ENCODE data around the gene NTSR1. TPM values are rescaled to one million over a fixed set of nuclear protein-coding genes. Genes with fewer than 3 reads are reported as not detected.

Gene NTSR1
- total and polyA plus RNA-seq, 2 of the 13 experiments (the other 11 are each of a cell fraction or from before 2014, with no cell fraction given), result 0.09 to 0.12 TPM

DNA sequence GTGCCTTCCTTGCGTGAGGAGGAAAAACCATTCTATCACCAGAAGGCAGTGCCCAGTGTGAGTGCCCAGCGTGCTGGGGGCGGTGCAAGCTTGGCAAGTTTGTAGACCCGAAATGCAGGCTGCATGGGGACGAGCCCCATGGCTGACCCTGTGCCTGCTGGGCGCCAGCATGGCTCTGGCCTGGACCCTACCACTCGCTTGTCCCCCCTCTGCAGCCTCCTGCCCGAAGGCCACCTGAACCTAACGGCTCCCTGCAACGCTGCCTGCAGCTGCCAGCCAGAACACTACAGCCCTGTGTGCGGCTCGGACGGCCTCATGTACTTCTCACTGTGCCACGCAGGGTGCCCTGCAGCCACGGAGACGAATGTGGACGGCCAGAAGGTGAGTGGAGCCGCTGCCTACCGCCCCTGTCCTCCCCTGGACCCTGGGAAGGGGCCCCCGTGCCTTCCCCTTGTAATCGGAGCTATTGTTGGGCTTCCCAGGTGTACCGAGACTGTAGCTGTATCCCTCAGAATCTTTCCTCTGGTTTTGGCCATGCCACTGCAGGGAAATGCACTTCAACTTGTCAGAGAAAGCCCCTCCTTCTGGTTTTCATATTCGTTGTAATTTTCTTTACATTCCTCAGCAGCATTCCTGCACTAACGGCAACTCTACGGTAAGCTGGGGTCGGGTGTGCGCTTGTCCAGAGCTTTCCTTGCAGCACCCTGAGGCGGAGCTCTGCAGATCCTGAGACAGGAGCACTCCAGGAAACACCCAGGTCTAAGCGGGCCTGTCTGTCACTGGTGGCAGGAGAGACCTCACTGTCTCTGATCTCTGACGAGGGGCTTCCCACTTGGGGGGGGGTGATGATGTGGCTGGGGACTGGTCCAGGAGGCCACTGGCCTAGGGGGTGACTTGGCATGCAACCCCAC is 40.9 kb upstream of the NTSR1 start (continued):
- TF ChIP-seq PRDM15 (CRISPR knock-in tag; IDR thresholded peaks at IDR 0.05), result no peak
- no peak for TF ChIP-seq ZNF652 (CRISPR knock-in tag; IDR thresholded peaks at IDR 0.05; ENCODE audit: borderline replicate concordance, low read depth)
- no peak for TF ChIP-seq TFDP1 (CRISPR knock-in tag; IDR thresholded peaks at IDR 0.05; ENCODE audit: borderline replicate concordance)
- TF ChIP-seq ZNF292 (CRISPR knock-in tag; IDR thresholded peaks at IDR 0.05; ENCODE audit: borderline replicate concordance, low read depth), result peak; percentile 67
- peak; percentile 5; the same call in 1 of the 2 replicates for TF ChIP-seq GABPB1 (CRISPR knock-in tag; IDR thresholded peaks at IDR 0.05)
- TF ChIP-seq, protein P1, sequence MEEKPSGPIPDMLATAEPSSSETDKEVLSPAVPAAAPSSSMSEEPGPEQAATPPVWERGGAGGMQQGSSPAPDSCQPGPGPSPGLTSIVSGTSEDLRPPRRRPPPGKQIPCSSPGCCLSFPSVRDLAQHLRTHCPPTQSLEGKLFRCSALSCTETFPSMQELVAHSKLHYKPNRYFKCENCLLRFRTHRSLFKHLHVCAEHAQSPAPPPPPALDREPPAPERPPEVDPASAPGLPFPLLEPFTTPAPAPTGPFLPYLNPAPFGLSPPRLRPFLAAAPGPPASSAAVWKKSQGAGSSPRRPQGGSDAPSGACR (CRISPR knock-in tag; IDR thresholded peaks at IDR 0.05), result no peak
- TF ChIP-seq SALL2 (CRISPR knock-in tag; IDR thresholded peaks at IDR 0.05), result peak; percentile 14; the same call in 1 of the 2 replicates
- TF ChIP-seq RBM39 (IDR thresholded peaks at IDR 0.05; ENCODE audit: low read depth, low read length, poor library complexity, severe bottlenecking), result peak; percentile 7
- peak; percentile 77; the same call in 1 of the 2 replicates for TF ChIP-seq ZNF343 (CRISPR knock-in tag; IDR thresholded peaks at IDR 0.05)
- TF ChIP-seq, protein P2, sequence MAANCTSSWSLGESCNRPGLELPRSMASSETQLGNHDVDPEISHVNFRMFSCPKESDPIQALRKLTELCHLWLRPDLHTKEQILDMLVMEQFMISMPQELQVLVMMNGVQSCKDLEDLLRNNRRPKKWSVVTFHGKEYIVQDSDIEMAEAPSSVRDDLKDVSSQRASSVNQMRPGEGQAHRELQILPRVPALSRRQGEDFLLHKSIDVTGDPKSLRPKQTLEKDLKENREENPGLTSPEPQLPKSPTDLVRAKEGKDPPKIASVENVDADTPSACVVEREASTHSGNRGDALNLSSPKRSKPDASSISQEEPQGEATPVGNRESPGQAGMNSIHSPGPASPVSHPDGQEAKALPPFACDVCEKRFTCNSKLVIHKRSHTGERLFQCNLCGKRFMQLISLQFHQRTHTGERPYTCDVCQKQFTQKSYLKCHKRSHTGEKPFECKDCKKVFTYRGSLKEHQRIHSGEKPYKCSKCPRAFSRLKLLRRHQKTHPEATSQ (CRISPR knock-in tag; IDR thresholded peaks at IDR 0.05; ENCODE audit: borderline replicate concordance), result 0 out of 2 replicates have a peak, but pooled peaks have one; percentile 6
- TF ChIP-seq ZNF691 (CRISPR knock-in tag; IDR thresholded peaks at IDR 0.05; ENCODE audit: borderline replicate concordance, low read depth), result 0 out of 2 replicates have a peak, but pooled peaks have one; percentile 37
- peak; percentile 73 for TF ChIP-seq U2AF1 (optimal IDR thresholded peaks at IDR 0.05; ENCODE audit: low read depth, low read length)
- 0 out of 2 replicates have a peak, but pooled peaks have one; percentile 46 for TF ChIP-seq PAX8 (CRISPR knock-in tag; IDR thresholded peaks at IDR 0.05; ENCODE audit: borderline replicate concordance)
- TF ChIP-seq, protein P3, sequence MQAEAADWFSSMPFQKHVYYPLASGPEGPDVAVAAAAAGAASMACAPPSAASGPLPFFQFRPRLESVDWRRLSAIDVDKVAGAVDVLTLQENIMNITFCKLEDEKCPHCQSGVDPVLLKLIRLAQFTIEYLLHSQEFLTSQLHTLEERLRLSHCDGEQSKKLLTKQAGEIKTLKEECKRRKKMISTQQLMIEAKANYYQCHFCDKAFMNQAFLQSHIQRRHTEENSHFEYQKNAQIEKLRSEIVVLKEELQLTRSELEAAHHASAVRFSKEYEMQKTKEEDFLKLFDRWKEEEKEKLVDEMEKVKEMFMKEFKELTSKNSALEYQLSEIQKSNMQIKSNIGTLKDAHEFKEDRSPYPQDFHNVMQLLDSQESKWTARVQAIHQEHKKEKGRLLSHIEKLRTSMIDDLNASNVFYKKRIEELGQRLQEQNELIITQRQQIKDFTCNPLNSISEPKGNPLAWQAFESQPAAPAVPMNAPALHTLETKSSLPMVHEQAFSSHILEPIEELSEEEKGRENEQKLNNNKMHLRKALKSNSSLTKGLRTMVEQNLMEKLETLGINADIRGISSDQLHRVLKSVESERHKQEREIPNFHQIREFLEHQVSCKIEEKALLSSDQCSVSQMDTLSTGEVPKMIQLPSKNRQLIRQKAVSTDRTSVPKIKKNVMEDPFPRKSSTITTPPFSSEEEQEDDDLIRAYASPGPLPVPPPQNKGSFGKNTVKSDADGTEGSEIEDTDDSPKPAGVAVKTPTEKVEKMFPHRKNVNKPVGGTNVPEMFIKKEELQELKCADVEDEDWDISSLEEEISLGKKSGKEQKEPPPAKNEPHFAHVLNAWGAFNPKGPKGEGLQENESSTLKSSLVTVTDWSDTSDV (CRISPR knock-in tag; IDR thresholded peaks at IDR 0.05), result peak; percentile 52; the same call in 1 of the 2 replicates
